HG03025 (cell line): ENCODE results near the gene CDH1.
"Not testable (repeated sequence)": the region's sequence is repeated elsewhere in the genome, so short reads cannot be mapped to it uniquely, and the experiment has no call there.

Source experiments
- ATAC-seq: cut with Tn5 transposase; IDR thresholded peaks from one replicate; pipeline ENCODE4 v1.9.1; 2021; ENCODE audit warnings: mild to moderate bottlenecking, moderate library complexity; ENCODE audit not compliant: unreplicated experiment, low FRiP score

CDH1 gene

GRCh38 chr16:68737046-68737729, at the start of gene CDH1:
Gene CDH1 (plus strand): TSS chr16:68737292. CDS start chr16:68737416, 124 bp downstream.
- ATAC-seq, result no peak

DNA sequence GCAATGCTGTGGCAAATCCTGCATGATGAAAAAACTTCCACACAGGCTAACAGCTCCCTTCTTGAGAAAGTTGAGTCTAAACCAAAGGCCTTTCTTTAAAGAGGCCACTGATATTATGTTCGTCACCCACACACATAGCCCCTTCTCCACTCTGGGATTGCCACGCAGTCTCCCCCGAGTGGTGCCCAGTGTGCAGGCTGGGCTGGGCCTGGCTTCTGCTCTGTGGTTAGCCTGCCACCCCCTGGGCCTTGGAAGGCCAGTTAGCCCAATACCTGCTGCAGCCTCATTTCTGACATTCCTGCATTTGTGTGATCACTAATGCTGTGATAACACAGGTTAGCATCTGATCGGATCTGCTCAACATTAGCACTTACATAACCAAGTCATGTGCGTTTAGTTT, 47.2 kb upstream of the CDH1 start:
- no peak for ATAC-seq

DNA sequence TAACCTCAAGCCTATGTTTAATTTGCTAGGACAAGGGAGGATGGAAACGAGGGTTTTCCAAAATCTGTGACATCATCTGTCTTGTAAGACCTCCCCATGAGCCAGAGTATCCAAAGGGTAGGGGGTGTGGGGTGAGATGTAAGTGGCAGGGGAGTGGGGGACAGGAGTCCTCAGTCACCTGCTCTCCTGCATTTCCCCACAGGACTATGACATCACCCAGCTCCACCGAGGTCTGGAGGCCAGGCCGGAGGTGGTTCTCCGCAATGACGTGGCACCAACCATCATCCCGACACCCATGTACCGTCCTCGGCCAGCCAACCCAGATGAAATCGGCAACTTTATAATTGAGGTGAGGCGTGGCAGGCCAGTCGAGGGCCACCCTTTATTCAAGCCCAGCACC, 41.5 kb upstream of the CDH1 start:
- ATAC-seq, result no peak

- no peak for ATAC-seq
Observed at GRCh38 chr16:68696514-68696913, 40.6 kb upstream of the CDH1 start.

DNA sequence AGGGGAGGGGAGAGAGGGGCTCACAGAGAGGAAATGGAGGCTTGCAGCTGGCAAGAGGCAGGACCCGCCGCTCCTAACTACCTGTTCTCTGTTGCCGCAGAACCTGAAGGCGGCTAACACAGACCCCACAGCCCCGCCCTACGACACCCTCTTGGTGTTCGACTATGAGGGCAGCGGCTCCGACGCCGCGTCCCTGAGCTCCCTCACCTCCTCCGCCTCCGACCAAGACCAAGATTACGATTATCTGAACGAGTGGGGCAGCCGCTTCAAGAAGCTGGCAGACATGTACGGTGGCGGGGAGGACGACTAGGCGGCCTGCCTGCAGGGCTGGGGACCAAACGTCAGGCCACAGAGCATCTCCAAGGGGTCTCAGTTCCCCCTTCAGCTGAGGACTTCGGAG, 39.0 kb upstream of the CDH1 start:
- ATAC-seq, result no peak

- ATAC-seq, result no peak
Observed at GRCh38 chr16:68700120-68700519, 37.0 kb upstream of the CDH1 start.

- ATAC-seq, result no peak
Observed at GRCh38 chr16:68700831-68701230, 36.3 kb upstream of the CDH1 start.

GRCh38 chr16:68704232-68704867, 32.7 kb upstream of the CDH1 start:
- no peak for ATAC-seq

DNA sequence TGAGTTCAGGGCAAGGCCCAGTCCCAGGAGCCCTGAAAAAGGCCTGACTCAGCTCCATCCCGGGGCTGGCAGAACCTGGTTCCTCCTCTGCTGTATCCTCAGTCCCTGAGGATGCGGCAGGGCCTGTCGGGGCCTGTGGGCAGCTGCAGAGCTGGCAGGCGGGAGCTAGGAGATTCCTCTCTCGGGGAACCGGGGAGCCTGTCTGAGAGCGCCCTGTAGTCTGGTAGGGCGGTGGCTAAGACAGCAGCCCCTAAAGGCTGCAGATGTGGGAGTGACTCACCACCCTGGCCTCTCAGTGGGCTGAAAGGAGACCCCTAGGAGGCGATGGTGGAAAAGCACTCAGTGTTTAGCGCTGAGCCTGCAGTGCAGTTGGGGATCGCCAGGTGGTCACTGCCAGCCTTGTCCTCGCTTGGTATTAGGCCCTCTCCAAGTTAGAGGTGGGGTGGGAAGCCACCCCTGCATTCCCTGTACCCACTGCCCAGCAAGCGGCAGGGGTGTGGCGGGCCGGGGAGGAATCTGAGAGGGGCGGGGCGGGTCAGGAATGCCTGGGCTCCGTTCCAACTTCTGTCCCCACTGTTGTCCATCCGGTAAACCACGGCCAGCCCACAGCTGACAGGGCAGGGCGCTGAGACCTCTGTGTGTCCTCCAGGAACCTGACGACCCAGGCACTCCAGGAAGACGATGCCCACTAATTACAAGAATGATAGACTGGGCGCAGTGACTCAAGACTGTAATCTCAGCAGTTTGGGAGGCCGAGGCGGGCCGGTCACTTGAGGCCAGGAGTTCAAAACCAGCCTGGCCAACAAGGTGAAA, 29.5 kb upstream of the CDH1 start:
- no peak for ATAC-seq

GRCh38 chr16:68710211-68710610, 26.9 kb upstream of the CDH1 start:
- ATAC-seq, result no peak

DNA sequence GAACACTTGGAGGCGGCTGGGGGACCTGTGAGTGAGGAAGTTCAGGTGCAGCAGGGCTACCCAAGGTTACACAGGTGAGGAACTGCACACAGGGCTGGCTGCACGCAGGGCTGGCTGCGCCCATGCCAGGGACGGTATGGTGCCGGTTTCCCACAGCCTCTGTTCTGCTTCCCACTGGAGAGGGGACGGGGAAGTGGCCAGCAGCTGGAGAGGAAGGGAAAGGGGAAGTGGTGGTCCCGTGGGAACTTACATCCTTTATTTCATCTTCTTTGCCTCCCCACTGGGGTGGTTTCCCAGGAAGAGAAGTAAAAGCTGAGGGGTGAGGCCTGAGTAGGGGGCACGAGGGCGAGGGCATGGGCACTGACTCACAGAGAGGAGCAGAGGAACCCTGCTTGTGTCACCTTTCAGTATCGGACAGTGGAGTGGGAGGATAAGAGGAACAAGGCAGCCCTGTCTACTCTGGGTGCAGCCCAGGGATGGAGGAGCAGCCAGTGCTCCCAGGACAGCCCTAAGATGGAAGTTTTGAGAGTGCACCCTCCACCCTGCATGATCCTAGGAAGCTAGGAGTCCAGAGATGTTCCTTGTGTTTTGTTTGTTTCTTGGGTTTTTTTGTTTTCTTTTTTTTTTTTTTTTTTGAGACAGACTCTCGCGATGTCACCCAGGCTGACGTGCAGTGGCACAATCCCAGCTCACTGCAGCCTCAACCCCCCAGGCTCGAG, 25.5 kb upstream of the CDH1 start:
- ATAC-seq, result no peak

DNA sequence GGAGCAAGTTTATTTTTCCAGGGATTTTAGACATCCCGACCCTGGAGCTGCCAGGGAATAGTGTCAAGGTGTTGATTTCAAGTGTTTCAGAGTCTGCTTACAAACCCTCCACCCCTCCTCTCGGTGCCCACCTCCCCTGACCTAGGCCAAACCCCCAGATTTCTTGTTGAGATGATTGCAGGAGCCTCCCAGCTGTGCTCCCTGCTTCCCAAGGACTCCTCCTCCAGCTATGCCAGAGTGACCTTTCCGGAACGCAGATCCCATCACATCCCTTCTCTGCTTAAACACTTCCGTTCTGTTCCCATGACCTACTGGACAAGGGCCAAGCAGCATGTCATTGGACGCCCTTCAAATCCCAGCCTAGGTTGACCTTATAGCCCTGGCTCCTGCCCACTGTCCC, 23.7 kb upstream of the CDH1 start:
- no peak for ATAC-seq

GRCh38 chr16:68715471-68715870, 21.6 kb upstream of the CDH1 start:
- ATAC-seq, result no peak

GRCh38 chr16:68716516-68716915, 20.6 kb upstream of the CDH1 start:
- not testable (repeated sequence) for ATAC-seq

DNA sequence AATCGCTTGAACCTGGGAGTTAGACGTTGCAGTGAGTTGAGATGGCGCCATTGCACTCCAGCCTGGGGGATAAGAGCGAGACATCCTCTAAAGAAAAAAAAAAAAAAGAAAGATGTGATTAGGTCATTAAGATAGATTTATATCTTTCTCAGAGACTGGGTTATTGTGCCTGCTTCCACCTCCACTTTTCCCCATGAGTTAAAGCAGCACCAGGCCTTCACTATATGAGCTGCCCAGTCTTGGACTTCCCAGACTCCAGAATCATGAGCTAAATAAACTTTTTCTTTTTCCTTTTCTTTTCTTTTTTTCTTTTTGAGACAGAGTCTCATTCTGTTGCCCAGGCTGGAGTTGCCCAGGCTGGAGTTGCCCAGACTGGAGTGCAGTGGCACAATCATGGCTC, 19.4 kb upstream of the CDH1 start:
- ATAC-seq, result no peak

GRCh38 chr16:68718590-68718989, 18.5 kb upstream of the CDH1 start:
- ATAC-seq, result no peak

DNA sequence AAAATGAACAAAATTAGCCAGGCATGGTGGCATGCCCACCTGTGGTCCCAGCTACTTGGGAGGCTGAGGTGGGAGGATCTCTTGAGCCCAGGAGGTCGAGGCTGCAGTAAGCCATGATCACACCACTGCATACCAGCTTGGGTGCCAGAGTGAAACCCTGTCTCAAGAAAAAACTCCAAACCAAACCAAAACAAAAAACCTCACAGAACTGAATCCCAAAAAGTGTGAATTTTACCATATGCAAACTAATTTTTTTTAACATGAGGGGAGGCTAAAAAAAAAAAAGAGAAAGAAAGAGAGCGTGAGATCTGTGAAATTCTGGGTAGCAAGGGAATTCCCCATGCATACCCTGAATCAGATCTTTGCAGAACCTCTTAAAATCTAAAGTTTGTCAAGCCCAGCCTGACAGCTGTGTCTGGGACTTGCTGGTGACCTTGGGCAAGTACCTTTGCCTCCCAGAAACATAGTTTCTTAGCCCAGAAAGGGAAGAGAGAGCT, 17.1 kb upstream of the CDH1 start:
- ATAC-seq, result peak; percentile 64

GRCh38 chr16:68722119-68723024, 14.7 kb upstream of the CDH1 start:
- ATAC-seq, result no peak

DNA sequence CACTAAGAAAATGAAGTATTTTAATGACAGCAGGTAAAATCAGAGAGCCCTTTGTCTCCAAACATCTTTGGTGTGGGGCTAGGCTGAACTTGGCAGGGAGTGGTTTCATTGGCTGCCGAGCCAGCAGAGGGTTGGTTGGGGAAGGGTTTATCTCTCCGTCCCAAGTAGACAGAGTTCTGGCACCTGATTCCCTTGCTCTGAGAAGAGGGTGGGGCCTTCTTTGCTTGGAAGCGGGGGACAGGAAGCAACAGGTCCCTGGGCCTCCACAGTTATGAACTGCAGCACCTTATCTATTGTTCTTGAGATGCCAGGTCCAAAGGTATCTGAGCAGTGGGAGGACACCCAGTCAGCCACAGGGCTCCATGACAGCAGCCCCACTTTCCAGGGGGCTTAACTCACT, 12.3 kb upstream of the CDH1 start:
- ATAC-seq, result no peak

- no peak for ATAC-seq
Observed at GRCh38 chr16:68728523-68728922, 8.6 kb upstream of the CDH1 start.
